Fibroblast of upper back skin (primary cell): ENCODE results near the gene KLF9.
"Not testable (repeated sequence)": the region's sequence is repeated elsewhere in the genome, so short reads cannot be mapped to it uniquely, and the experiment has no call there.

ENCODE experiments used
- DNase-seq: peaks from one replicate; pipeline ENCODE4 v3.0.0-alpha.2; 2013

The KLF9 gene

DNA sequence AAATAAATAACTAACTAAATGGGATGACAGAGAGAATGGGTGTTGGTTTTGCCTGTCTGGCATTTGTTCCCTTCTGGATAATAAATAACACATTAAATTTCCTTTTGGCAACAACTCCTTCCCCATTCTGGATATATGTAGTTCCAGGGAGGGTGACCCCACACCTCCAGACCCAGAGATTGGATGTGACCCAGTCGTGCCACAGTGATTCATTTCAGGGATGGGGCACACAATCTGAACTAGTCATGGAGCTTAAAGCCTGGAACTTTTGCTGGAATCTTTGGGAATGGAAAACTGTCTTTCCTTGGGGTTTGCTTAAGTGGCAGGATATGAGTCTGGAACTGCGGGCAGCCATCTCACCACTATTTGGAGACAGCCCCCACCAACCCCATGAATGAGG, 11.3 kb downstream of the KLF9 start:
- no peak for DNase-seq

DNA sequence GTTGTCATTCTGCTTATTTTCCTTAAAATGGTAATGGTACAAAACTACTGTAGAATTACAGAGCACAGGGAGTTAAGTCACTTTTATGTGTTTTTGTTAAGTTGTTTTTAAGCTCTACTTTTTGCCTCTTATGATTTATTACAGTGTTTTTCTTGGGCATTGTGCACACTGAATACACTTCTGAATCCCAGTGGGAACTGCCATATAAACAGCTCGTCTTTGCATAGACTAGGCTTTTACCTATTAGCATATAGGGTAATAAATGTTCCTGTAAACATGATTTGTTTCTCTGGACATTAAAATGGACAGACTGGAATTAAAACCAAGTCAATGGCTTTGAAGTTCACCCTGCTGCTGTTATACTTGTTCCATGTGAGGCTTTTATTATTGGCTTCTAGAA, 12.2 kb downstream of the KLF9 start:
- DNase-seq: no peak

DNA sequence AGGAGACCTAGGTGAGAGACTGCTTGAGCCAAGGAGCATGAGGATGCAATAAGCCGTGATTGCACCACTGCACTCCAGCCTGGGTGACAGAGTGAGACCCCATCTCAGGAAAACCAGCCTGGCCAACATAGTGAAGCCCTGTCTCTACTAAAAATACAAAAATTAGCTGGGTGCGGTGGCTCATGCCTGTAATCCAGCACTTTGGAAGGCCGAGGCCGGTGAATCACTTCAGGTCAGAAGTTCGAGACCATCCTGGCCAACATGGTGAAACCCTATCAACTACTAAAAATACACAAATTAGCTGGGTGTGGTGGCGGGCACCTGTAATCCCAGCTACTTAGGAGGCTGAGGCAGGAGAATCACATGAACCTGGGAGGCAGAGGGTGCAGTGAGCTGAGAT, 13.2 kb downstream of the KLF9 start:
- DNase-seq: not testable (repeated sequence)

DNA sequence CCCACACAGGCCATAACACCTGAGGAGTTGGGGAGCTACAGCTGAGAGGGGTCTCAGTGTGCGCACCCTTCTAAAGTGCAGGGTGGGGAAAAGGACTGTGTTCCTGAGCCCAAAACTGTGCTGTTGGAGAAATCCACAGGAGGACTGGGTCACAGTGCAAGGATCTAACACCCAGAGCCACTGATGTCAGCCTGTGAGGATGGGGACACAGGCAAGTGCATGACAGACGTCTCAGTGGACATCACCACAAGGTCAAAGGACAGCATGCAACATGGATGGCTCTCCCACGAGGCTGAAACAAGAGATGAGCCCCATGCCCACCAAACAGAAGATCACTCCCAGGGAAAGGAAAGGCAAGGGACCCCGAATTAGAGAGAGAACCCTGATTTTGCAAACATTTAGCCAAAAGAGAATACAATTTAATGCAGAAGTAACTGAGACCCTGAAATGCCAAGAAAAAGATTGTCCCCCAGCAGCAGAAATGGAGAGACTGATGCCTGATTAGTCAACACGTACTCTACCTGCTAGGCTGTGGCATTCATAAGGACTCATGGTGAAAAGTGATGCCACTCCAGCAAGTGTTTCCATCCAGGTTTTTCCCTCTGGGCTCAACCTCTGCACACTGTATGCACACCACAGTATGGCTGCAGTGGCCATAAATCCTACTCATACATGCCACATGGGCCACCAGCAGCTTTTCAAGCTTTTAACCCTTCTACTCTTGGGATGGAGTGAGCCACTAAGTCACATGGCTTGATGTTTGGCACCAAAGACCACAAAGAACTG, 14.2 kb downstream of the KLF9 start:
- no peak for DNase-seq

DNA sequence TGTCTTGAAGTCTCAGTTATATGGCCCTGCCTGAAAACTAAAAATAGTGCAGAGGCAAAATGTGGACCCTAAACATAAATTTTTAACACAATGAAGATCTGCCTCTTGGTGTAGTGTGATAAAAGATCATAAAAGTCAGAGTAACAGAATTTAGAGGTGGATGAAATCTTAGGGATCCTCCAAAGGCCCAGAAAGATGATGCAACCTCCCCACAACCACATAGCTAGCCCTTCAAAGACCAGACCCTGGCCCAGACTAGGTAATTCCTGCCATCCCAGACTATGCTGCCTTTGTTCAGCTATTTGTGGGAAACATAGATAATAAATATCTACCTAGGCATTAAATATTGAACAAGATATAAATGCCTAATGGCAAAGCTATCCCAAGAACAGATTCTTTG, 15.3 kb downstream of the KLF9 start:
- DNase-seq: no peak

DNA sequence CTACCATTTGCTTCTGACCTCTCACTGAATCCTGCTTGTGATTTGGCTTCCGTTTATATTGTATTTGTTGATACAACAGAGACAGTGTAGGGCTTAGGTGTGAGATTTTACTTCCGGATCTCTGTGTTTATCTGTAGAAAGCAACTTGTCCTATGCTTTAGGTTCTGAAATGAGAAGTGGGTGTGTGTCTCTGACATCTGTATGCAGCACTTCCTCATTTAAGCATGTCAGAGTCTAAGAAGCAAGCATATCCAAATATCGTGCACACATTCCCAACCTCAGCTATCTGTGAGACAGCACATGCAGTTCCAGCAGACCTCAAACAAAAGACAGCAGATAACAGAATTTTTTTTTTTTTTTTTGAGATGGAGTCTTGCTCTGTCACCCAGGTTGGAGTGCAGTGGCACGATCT, 16.3 kb downstream of the KLF9 start:
- DNase-seq: no peak

DNA sequence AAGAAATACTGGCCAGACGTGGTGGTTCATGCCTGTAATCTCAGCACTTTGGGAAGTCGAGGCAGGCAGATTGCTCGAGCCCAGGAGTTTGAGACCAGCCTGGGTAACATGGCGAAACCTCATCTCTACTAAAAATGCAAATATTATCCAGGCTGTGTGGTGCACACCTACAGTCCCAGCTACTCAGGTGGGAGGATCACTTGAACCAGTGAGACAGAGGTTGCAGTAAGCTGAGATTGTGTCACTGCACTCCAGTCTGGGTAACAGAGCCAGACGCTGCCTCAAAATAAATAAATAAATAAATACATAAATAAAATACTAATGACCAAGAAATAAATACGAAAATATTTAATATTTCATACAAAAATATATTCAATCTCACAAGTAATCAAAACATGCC, 18.8 kb downstream of the KLF9 start:
- DNase-seq: no peak

DNA sequence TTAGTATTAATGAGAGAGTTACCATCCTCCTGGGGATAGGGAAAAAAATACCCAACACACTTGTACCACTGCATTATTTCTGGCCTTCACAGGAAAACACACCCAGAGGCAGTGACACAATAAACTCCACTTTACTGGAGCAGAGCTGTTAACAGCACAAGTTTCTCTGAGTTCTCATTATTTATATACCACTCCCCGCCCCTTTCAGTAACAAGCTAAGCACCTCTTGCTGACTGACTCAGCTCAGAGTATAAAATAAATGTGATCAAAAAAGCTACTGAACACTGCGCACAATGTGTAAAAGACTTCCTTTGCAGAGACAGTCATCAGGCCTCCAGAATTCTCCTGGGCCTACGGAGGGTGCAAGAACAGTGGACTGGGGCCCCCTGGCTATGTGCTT, 21.6 kb downstream of the KLF9 start:
- no peak for DNase-seq

DNA sequence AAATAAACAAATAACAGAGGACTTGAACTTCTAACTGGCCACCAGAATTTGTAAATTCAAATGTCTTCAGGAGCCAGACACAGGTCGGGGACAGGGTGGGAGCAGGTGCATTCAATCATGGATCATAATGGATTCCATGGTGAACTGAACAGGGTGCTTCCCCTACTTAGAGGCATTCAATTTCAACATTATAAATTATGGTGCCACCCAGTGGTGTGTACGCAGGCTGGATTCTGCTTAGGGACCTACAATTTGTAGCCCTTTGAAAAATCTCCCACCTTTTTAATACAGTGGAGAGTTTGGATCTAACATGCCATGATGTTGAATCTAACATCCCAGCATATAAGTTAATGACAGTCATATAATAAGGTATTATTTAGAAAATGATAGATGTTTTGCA, 22.3 kb downstream of the KLF9 start:
- DNase-seq: no peak

DNA sequence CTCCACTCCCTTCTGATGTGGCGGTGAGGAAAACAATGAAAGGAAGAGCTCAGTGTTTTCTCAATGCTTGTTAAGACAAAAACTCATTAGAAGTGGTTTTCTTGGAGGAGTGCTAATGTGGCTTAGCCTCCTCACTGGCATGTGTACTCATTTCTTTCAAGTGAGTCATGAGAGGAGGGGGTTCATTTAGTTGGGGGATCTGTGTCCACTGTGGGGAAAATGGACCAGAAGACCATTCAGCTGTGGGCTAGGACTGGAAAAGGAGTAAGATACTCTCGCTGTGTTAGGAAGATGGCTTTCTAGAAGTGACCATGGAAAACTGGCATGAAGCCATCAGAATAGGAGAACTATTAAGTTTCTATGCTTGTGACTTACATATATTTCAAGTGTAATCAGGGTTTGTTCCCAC, 23.5 kb downstream of the KLF9 start:
- no peak for DNase-seq

DNA sequence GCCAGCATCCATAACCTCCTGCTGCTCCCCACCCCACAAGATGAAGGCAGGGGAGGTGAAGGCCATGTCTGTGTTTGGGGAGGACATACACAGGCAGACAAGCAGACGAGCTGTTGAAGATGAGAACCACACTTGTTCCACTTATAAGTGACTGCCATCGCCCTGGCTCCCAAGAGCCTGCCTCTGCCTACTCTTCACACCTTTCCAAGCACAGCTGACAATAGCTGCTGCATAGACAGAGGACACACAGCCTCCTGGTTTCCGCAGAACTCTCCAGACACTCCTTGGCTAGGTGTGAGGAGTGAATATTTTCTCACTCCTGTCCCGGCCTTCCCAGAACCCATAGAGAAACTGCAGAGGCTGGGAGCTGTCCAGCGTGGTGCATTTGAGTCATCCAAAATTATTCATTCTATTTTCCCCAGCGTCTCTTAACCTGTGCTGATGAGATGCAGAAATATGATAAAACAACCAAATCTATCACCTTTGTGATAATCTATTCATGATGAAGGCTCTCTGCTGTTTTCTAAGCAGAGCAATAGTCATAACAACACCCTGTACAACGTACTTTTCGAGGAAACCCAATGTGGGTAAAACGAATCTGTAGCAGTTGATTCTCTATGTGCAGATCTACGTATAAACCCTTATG, 24.7 kb downstream of the KLF9 start:
- DNase-seq: peak; percentile 43

DNA sequence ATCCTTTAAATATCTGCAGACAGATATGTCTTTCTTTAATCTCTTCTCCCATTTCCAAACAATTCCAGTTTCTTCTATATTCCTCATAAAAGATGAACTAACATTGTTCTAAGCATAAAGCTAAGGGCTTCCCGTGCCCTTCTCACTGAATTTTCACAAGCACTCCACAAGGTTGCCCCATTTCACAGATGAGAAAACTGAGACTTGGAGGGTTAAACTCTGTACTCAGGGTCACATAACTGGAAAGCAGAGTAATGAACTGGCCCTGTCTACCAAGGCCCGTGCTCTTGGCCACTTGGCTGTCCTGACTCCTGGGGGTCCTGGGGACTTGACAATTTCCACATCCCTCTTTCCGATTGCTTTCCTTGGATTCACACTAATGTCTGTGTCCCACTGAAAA, 25.3 kb downstream of the KLF9 start:
- DNase-seq: no peak

DNA sequence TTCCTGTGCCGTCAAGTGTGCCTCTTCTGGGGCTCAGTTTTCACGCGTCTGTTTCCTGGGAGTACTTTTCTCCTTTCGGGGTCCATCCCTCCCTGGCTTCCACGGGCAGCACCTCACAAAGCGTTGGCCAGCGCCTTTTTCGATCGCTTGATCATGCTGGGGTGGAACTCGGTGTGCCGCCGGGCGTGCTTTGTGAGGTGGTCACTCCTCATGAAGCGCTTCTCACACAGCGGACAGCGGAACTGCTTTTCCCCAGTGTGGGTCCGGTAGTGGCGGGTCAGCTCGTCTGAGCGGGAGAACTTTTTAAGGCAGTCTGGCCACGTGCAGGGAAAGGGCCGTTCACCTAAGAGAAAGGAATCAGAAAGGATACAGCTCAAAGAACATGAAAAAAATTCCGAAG, 26.8 kb downstream of the KLF9 start:
- DNase-seq: no peak

DNA sequence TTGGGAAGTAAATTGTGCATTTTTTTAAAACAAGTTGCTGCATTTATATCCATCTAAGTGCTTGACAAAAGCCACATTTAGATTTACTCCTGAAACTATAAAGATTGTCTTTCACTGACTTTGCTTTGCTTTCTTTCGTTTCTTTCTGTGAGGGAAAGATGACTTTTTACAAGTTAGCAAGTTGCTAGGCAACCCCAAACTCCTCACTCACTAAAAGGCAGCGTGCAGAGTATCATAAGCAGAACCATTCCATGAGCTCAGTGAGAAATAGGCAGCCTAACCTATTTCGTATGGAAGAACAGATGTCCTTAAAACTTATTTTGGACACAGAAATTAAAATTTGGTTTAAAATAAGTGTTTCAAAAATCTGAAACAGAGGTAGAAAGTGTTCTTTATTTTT, 29.0 kb downstream of the KLF9 start:
- no peak for DNase-seq

DNA sequence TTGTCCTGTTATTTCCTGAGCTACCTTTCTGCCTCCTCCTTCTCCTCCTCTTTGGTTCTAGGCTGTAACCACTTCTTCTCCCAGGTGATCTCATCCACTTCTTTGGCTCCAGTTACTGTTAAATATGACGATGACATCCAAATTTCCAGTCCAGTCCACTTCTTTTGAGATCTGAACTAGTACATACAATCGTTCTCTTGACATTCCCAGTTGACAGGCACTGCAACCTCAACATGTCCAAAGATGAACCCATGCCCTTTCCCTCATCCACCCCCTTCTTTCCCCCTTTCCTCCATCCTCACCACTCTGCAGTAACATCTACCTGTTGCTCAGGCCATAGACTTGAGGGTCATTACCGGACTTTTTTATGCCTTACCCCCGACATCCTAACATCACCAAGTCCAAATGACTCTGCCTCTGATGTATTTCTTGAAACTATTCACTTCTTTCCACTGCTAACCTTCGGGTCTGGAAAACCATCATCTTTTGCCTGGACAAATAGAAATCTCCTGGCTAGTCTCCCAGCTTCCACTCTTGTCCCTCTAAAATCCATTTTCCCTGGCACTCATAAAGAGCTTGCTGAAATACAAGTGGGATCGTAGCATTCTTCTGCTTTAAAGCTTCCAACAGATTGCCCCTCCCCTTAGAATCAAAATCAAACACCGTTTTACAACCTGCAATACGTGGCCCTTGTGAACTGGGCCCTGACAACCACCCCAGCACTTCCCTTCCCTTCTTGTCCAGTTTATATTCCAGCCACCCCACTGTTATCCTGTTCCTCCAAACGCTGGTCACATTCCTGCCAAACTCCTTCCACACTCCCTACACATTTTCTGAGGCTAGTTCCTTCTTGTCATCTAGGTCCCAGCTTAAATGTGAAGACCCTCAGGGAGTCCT, 31.5 kb downstream of the KLF9 start:
- no peak for DNase-seq

DNA sequence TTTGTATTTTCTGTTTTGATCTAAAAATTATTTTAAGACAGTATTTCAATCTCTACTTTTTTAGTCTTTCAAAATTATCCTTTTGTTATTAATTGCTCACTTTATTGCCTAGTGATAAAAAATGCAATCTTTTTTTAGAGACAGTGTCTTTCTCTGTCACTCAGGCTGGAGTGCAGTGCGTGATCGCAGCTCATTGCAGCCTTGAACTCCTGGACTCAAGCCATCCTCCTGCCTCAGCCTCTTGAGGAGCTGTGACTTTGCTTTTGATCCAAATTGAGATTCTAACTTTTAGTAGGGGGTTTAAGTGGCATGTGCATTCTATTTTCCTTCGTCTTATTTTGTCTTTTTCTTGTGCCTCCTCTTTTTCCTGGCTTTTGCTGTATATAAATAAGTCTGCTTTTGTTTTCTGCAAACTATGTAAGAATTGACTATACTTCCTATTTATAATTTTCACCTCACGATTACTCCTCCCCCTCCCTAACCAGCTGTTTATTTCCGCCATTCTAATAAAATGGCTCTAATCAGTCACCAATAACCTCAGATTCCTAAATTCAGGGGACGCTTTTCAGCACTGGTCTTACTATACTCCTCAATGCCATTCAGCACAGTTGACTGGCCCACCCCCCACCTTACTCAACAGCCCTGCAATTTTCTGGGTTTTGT, 32.3 kb downstream of the KLF9 start:
- DNase-seq: no peak

DNA sequence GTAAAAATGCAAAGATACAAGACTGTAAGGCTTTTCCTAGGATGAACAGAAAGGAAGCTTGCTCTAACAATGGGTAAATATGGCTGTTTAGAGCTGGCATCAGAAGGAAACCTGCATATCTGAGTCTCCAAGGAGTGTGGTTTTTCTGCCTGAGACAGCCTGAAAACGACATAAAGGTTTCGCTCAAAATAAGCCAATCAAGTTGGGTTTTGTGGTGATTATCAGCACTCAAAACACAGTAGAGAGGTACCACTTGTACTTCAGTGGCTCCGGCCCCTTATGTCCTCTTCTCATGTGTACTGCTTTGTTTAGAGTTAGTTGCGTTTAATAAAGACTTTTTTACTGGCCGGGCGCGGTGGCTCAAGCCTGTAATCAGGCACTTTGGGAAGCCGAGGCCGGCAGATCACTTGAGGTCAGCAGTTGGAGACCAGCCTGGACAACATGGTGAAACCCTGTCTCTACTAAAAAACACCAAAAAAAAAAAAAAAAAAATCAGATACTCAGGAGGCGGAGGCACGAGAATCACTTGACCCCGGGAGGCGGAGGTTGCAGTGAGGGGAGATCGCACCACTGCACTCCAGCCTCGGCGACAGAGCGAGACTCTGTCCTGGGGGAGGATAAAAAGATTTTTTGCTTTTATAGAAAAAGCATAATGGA, 39.4 kb downstream of the KLF9 start:
- no peak for DNase-seq

DNA sequence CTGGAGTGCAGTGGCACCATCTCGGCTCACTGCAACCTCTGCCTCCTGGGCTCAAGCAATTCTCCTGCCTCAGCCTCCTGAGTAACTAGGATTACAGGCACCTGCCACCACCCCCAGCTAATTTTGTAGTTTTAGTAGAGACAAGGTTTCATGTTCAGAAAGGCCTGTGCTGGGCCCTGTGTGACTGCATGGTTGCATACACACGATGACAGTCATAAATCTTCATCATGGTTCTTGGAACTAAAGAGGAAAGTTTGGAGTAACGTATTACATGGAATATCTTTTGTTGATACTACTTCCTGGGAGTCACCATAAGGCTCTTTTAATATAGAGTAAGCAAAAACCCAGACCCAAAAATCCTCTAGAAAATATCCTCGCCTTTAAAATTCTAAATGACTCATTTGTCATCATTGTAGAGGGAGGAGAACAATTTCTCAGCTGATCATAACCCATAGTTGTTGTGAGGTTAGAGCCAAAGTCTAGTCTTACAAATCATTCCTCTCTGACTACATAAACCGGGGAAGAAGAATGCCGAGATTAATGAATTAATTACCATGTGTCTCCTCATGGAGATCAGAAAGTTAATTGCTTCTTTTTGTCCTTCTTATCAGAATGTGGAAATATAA, 47.0 kb downstream of the KLF9 start:
- DNase-seq: peak; percentile 10

DNA sequence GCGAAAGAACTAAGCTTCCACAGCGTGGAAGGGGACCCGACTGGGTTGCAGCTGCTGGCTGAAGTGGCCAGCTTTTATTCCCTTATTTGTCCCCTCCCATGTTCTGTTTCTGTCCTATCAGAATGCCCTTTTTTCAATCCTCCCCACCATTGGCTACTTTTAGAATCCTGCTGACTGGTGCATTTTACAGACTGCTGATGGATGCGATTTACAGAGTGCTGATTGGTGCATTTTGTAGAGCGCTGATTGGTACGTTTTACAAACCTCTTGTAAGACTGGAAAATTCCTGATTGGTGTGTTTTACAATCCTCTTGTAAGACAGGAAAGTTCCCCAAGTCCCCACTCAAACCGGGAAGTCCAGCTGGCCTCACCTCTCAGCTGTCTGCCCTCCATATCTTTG, 50.7 kb downstream of the KLF9 start:
- no peak for DNase-seq

DNA sequence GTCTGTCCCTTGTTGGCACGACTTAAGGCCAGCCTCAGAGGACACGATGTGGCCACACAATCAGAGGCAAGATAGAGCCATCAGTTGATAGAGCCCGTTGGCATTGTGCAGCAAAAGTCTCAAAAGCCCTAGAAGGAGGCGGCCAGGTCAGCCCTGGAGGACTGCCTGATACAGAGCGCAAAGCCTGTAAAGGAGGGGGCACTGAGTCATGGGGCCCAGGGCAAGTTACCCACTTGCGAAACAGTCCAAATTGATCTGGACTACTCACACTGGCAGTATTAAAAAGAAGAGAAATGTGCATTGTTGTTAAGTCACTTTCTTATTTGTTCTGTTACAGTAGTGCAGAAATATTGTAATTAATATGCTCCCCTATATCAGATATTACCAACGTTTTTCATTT, 51.5 kb downstream of the KLF9 start:
- DNase-seq: no peak

DNA sequence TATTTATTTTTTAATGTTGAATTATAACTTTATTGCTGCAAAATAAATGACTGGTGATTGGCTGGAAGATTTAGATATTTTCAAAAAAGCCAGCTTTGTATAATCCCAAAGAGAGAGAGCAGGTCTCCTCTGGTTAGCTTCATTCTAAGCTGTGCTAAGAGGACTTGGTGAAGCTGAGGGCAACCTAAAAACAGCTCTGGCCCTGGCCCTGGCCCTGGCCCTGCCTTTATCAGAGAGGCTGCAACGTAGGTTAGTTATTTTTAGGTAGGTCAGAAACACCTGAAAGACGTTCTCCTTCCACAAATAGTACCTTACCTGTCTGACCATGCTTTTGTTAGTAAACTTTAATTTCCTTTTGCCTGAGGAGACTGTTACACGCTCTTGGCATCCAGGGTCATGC, 58.7 kb downstream of the KLF9 start:
- no peak for DNase-seq

DNA sequence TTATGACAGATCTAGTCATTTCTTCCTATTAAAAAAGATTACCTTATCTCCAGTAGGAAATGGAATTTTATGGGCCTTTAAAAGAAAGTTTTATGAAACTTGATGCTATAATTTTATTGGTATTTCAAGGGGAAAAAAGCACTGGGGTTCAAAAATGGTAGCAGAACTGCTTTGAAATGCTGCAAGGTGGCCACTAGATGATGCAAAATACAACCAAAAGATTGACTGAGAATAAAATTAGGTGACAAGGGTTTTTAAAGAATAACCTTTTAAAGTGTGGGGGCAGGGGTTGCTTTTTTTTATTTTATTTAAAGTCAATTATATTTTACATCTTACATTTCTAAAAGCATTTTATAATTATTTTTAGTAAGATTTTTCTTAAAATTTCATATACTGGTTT, 61.7 kb downstream of the KLF9 start:
- DNase-seq: no peak
